Fibroblast of skin of right quadriceps (primary cell): ENCODE results near the gene MRPS34.
"Not testable (repeated sequence)": the region's sequence is repeated elsewhere in the genome, so short reads cannot be mapped to it uniquely, and the experiment has no call there.

Source experiments
- DNase-seq: peaks from one replicate; pipeline ENCODE4 v3.0.0-alpha.2; 2013

MRPS34 gene

GRCh38 chr16:1772908-1773702 lies at the start of gene MRPS34:
MRPS34 (minus strand) TSS chr16:1773134; CDS start chr16:1773119, 15 bp downstream.
- DNase-seq: peak; percentile 78

DNA sequence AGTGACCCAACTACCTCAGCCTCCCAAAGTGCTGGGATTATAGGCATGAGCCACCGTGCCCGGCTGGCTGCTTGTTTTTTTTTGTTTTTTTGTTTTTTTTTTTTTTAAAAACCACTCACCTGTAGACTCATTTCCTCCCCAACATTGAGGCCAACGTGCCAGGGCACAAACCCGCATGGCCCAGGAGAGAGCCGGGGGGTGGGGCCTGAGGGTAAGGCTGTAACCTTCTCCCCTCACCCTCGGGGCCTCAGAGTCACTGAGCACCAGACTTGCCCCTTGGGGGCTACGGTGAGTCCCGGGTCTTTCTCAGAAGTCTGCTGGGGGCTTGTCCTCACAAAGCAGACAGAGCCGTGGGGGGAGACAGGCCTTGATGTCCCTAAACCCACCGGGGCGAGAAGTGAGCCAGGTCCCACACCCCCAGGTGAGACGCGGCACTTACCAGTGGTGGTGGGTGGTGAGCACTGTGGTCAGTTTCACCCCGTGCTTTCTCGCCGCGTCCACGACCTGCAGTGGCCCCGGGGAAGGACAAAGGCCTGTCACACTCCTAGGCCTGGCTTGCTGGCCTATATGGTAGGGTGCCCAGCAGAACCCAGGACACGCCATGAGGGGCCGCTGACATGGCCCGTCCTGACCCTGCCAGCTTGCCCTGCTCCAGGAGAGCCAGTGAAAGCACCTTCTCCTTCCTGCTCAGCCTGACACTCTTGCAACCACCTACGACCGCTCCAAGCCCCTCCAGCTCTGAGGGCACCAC lies 49.1 kb upstream of the MRPS34 start:
- DNase-seq: no peak

DNA sequence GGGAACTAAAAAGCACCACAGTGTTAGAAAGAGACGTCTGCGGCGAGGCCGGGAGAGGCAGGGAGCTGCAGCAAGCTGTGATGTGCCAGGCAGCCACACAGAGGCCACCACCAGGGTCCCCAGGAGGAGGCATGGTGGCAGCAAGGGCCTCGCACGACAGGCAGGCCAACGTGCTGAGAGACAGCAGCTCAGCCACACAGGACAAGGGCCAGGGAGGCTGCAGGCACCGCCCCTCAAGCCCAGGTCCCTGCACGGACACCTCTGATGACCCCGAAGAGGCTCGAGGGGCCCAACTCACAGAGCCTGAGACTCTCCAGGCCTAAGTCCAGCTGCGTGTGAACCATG lies 48.0 kb upstream of the MRPS34 start:
- DNase-seq: no peak

GRCh38 chr16:1820096-1820945 lies 47.4 kb upstream of the MRPS34 start:
- DNase-seq: no peak

- DNase-seq: no peak
These were observed 46.7 kb upstream of the MRPS34 start for GRCh38 chr16:1819611-1820010.

DNA sequence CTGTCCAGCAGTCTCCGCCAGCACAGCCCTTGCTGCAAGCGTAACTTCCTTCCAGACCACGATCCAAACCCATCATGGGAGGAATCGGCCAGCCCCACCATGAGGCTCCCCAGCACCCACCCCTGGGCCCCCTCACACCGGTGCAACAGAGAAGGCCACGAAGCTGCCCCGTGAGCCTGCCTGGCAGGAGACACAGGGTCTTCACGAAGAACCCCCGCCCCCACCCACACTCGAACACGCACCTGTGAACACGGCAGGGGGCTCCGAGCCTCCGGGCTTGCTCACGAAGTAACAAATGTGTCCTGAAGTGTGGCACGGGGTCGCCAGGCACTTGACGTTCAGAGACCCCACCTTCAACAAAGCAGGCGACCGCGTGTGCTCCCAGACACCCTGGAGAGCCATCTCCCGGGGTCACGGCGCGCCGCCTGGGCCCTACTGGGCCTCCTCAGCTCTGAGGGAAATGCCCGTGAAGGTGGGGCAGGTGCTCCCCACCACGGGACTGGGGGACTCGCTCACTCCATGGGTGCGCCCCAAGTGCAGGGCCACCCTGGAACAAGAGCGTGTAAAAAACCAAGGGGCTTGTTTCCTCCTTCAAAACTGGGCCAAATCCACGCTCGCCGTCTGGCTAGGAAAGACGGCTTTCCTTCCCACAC lies 46.1 kb upstream of the MRPS34 start:
- DNase-seq: no peak

DNA sequence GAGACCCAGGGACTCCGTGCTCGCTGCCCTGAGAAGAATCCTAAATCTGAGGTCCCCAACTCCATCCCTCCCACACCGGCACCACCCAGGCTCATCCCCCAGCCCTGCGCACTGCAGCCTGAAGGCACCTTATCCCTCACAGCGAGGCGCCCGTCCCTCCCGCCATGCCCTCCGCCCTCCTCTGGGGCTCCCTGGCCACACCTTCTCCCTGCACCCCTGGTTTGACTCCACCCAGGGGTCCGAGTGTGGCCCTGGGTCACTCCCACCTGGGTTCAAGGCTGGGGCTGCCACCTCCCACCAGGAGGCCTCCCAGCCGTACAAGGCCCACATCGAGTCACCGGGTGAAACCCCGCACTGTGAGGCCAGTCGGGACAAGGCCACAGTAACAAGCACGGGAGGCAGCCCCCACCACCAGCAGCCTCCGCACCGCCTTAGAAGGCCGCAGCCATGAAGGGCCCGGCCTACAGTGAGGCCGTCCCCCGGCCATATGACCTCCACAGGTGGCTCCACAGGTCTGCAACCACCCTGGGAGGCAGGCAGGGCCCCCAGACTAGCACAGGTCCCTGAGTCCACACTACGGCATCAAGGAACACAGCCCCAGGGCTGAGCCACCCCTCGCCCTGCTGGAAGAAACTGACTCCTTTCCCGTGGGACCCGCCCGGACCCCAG lies 45.4 kb upstream of the MRPS34 start:
- DNase-seq: no peak

DNA sequence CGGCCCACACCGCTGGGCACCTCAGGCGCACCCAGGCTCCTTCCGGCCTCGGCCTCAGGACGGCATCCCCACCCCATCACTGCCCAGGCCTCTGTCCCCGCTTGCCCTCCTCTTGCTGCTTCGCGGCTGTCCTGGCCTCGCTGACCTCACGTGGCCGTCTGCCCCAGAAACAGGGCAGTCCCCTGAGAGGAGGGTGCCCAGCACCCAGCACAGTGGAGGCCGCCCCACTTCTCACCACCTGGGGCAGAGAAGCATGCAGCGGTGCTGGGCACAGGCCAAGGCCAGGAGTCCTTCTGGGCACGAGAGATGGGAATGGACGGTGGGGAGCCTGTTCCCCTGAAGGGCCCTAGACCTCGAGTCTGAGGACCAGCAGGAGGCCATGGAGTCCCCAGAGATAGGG lies 44.8 kb upstream of the MRPS34 start:
- DNase-seq: no peak

DNA sequence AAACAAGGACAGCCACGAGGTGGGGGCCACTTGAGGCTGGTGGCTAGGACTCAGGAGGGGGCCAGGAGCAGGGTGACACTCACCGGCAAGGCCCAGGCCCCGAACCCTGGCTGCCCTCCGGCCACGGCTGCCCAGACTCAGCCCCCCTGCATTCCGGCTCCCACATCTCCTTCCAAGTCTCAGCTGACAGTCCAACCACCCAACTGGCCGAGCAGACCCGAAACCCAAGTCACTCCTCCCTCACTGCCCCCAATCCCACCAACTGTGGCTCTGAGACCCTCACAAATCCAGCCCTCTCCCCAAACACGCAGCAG lies 44.3 kb upstream of the MRPS34 start:
- no peak for DNase-seq

DNA sequence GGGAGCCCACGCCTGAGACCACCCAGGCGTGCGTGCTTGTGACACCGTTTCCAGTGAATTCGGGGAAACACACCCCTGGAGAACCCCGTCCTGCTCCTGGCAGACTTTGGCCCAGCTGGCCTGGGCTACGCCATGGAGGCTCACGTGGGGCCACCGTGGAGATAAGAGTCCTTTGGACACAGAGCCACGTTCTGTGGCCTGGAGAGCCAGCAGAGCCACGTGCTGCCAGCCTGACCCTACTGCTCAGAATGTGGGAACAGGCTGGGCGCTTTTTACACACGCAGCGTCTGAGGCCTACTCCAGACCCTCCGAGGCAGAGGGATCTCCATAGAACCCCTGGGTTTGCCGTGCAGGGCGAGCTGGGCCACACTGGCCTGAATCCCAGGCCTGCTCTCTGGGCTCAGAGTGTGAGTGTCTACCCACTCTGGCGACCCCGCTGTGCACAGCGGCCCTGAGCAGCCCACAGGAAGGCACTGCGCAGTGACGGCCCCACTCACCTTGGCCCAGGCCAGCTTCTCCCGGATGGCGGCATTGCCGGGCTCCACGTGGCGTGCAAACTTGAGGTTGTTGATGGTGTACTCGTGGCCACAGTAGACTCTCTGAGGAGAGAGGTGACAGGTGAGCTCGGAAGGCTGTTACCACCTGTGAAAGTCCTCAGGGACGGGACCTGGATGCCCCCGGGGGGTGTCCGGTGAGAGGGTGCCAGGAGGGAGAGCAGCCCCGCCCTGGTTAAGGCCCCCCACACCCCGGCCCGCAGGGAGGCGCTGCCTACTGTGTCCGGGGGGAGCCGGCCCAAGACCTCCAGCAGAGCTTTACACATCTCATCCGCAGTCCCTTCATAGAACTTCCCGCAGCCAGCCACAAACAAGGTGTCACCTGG lies 43.7 kb upstream of the MRPS34 start:
- DNase-seq: no peak

DNA sequence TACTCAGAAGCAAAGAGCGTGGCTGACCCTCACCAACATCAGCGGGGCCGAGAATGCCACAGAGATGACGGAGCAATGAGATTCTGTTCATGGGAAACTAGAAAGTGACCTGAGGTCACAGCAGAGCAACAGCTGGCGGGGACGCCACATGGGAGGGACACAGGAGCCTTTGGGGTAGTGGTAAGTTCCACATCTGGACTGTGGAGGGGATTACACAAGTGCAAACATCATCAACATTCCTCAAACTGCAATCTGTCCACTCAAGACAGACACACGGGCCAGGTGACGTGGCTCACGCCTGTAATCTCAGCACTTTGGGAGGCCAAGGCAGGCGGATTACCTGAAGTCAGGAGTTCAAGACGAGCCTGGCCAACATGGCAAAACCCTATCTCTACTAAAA lies 42.5 kb upstream of the MRPS34 start:
- DNase-seq: no peak

GRCh38 chr16:1812732-1813163 lies 39.8 kb upstream of the MRPS34 start:
- DNase-seq: peak; percentile 40

- DNase-seq: no peak
These were observed 37.6 kb upstream of the MRPS34 start for GRCh38 chr16:1810536-1810935.

DNA sequence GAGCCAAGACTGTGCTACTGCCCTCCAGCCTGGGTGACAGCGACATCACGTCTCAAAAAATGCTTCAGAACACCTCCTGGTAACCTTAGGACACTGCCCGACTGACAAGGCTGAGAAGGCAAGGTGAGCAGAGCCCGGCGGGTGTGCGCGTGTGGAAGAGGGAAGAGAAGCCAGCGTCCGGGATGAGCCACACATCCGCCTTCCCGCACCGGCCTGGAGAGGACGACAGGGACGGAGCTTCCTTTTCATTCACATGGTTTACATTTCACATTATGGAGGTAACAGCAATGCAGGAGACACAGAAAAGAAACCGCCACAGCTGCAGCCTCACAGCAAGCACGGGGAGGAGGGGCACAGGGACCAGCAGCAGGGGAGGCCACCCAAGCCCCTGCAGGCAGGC lies 37.2 kb upstream of the MRPS34 start:
- no peak for DNase-seq

GRCh38 chr16:1809281-1809801 lies 36.4 kb upstream of the MRPS34 start:
- no peak for DNase-seq

DNA sequence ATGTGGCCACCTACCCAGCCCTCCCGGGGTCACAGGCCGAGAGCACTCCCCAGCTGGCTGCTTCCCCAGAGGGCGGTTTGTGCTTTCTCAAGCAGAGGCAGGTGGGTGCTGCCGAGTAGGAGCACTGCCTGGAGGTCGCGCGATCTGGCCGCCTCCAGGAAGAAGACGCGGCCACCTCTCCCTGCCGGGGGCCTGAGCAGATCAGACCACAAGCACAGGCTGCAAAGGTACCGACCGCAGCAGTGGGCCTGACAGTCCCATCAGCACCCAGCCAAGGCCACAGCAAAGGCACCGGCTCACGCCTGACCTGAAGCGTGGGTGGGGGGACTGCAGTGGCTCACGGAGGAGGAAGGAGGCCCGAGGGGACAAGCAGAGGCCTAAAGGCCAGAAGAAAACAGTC lies 35.8 kb upstream of the MRPS34 start:
- no peak for DNase-seq

GRCh38 chr16:1807626-1808025 lies 34.7 kb upstream of the MRPS34 start:
- DNase-seq: no peak

GRCh38 chr16:1800701-1801100 lies 27.8 kb upstream of the MRPS34 start:
- no peak for DNase-seq

DNA sequence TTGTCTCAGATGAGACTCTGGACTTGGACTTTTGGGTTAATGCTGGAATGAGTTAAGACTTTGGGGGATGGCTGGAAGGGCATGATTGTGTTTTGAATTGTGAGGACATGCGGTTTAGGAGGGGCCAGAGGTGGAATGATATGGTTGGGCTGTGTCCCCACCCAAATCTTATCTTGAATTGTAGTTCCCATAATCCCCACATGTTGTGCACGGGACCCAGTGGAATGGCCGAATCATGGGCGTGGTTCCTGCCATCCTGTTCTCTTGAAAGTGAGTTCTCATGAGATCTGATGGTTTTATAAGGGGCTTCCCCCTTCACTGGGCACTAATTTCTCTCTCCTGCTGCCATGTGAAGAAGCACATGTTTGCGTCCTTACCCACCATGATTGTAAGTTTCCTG lies 26.3 kb upstream of the MRPS34 start:
- not testable (repeated sequence) for DNase-seq

GRCh38 chr16:1794908-1795666 lies 22.2 kb upstream of the MRPS34 start:
- no peak for DNase-seq
